ENCODE data around the gene SLC35G6. TPM values are rescaled to one million over a fixed set of nuclear protein-coding genes. Genes with fewer than 3 reads are reported as not detected.

The SLC35G6 gene
- polyA plus RNA-seq, 1 donor (not counting 4 experiments of a cell fraction or from before 2014, with no cell fraction given) = not detected

DNA sequence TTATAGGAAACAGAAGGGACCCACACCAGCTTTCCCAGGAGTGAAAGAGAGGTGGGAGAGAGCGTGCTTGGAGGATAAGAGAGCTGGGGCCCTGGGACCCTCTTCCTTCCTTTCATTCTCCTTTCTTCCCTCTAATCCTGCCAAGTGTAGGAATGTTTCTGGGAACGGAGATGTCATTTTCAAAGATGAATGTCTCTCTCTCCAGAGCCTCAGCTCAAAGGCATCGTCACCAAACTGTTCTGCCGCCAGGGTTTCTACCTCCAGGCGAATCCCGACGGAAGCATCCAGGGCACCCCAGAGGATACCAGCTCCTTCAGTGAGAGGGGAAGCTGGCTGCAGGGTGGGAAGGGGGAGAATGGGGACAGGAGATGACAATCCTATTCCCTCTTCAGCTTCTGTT, 40.0 kb upstream of the SLC35G6 start:
- TF ChIP-seq, protein P1, sequence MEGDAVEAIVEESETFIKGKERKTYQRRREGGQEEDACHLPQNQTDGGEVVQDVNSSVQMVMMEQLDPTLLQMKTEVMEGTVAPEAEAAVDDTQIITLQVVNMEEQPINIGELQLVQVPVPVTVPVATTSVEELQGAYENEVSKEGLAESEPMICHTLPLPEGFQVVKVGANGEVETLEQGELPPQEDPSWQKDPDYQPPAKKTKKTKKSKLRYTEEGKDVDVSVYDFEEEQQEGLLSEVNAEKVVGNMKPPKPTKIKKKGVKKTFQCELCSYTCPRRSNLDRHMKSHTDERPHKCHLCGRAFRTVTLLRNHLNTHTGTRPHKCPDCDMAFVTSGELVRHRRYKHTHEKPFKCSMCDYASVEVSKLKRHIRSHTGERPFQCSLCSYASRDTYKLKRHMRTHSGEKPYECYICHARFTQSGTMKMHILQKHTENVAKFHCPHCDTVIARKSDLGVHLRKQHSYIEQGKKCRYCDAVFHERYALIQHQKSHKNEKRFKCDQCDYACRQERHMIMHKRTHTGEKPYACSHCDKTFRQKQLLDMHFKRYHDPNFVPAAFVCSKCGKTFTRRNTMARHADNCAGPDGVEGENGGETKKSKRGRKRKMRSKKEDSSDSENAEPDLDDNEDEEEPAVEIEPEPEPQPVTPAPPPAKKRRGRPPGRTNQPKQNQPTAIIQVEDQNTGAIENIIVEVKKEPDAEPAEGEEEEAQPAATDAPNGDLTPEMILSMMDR (optimal IDR thresholded peaks at IDR 0.05 in 1 of 3, IDR thresholded peaks at IDR 0.05 in 1 of 3, conservative IDR thresholded peaks at IDR 0.05 in 1 of 3; ENCODE audit: extremely low read depth in 1 of 3, insufficient read depth in 2 of 3, low read length in 3 of 3) = no peak
- no peak for TF ChIP-seq EZH2 (IDR thresholded peaks at IDR 0.05; ENCODE audit: low read length)
- FAIRE-seq (no peak), DNase-seq (ENCODE audit: low read depth, low spot score) (no peak)
- Histone ChIP-seq H3K79me2 (ENCODE audit: control insufficient read depth, insufficient read depth, low read length) (peaks cover 15% of the 10 kb centered on the region), H2AFZ (ENCODE audit: control insufficient read depth, low read length) (no peak overlapping the region), H3K27ac (ENCODE audit: control insufficient read depth, insufficient read depth, low read length) (no peak overlapping the region), H3K36me3 (ENCODE audit: control insufficient read depth in 2 of 2, extremely low read depth in 1 of 2, insufficient read depth in 2 of 2, low read length in 2 of 2) (peaks cover 0 to 4% of the 10 kb centered on the region in 2 experiments), H3K27me3 (ENCODE audit: control insufficient read depth, extremely low read depth, insufficient read depth, low read length) (no peaks in the 10 kb centered on the region), H3K9ac (ENCODE audit: control insufficient read depth, extremely low read depth, insufficient read depth, low read length) (no peak overlapping the region), H3K4me2 (ENCODE audit: control insufficient read depth, extremely low read depth, insufficient read depth, low read depth, low read length) (no peak overlapping the region), H3K4me3 (ENCODE audit: control insufficient read depth in 2 of 3, extremely low read depth in 1 of 3, insufficient read depth in 2 of 3, low read depth in 1 of 3, low read length in 3 of 3) (no peak overlapping the region), H3K4me1 (ENCODE audit: control insufficient read depth, extremely low read depth, insufficient read depth, low read length) (peaks cover 66% of the 10 kb centered on the region), H3K9me1 (ENCODE audit: control insufficient read depth, extremely low read depth, insufficient read depth, low read length) (peaks cover 5% of the 10 kb centered on the region), H4K20me1 (ENCODE audit: control insufficient read depth, extremely low read depth, insufficient read depth, low read length) (no peaks in the 10 kb centered on the region), H3K9me3 (ENCODE audit: control insufficient read depth, low read depth, low read length) (no peaks in the 10 kb centered on the region)
- dilution Hi-C loops (cut with MboI; ENCODE audit: extremely low pct_ligation_motif_present, low sequenced_read_pairs) = no loop called here

GRCh38 chr17:7442142-7442541, 39.1 kb upstream of the SLC35G6 start:
- Histone ChIP-seq H3K9me1 (ENCODE audit: control insufficient read depth, extremely low read depth, insufficient read depth, low read length) (peaks cover 5% of the 10 kb centered on the region), H3K4me1 (ENCODE audit: control insufficient read depth, extremely low read depth, insufficient read depth, low read length) (peaks cover 66% of the 10 kb centered on the region), H3K4me2 (ENCODE audit: control insufficient read depth, extremely low read depth, insufficient read depth, low read depth, low read length) (no peak overlapping the region), H3K27ac (ENCODE audit: control insufficient read depth, insufficient read depth, low read length) (no peak overlapping the region), H3K36me3 (ENCODE audit: control insufficient read depth in 2 of 2, extremely low read depth in 1 of 2, insufficient read depth in 2 of 2, low read length in 2 of 2) (peaks cover 0 to 4% of the 10 kb centered on the region in 2 experiments), H3K9ac (ENCODE audit: control insufficient read depth, extremely low read depth, insufficient read depth, low read length) (no peak overlapping the region), H3K9me3 (ENCODE audit: control insufficient read depth, low read depth, low read length) (no peaks in the 10 kb centered on the region), H3K4me3 (ENCODE audit: control insufficient read depth in 2 of 3, extremely low read depth in 1 of 3, insufficient read depth in 2 of 3, low read depth in 1 of 3, low read length in 3 of 3) (no peak overlapping the region), H3K27me3 (ENCODE audit: control insufficient read depth, extremely low read depth, insufficient read depth, low read length) (no peaks in the 10 kb centered on the region), H2AFZ (ENCODE audit: control insufficient read depth, low read length) (no peak overlapping the region), H3K79me2 (ENCODE audit: control insufficient read depth, insufficient read depth, low read length) (peaks cover 10% of the 10 kb centered on the region), H4K20me1 (ENCODE audit: control insufficient read depth, extremely low read depth, insufficient read depth, low read length) (no peaks in the 10 kb centered on the region)
- no peak for DNase-seq (ENCODE audit: low read depth, low spot score)
- FAIRE-seq = no peak
- TF ChIP-seq, protein P1 (optimal IDR thresholded peaks at IDR 0.05 in 1 of 3, IDR thresholded peaks at IDR 0.05 in 1 of 3, conservative IDR thresholded peaks at IDR 0.05 in 1 of 3; ENCODE audit: extremely low read depth in 1 of 3, insufficient read depth in 2 of 3, low read length in 3 of 3) = no peak
- no peak for TF ChIP-seq EZH2 (IDR thresholded peaks at IDR 0.05; ENCODE audit: low read length)
- dilution Hi-C loops (cut with MboI; ENCODE audit: extremely low pct_ligation_motif_present, low sequenced_read_pairs) = no loop called here
